Skin epidermis (tissue), 12 donors: ENCODE data around the gene GFOD2.
"Not testable (repeated sequence)": the region's sequence is repeated elsewhere in the genome, so short reads cannot be mapped to it uniquely, and the experiment has no call there.

ENCODE experiments used
- H3K27ac ChIP-seq, 21 experiments: fragments of 200-600 bp; sonication (generic) in 11 of 21; one replicate each; pipeline ENCODE4 v1.5.0; 2020; ENCODE audit warnings: mild to moderate bottlenecking in 3 of 21, inconsistent platforms in 2 of 21, moderate library complexity in 2 of 21
- H3K4me3 ChIP-seq, 7 experiments: fragments of 200-600 bp; sonication (generic) in 2 of 7; one replicate each; pipeline ENCODE4 v1.5.0; 2020; ENCODE audit warnings: inconsistent platforms in 2 of 7, mild to moderate bottlenecking in 2 of 7, moderate library complexity in 1 of 7

GFOD2 gene

GRCh38 chr16:67707790-67708189 lies 11.3 kb downstream of the GFOD2 start:
- Histone ChIP-seq H3K27ac (no peak overlapping the region), H3K4me3 (no peak overlapping the region)

- Histone ChIP-seq H3K27ac (no peak overlapping the region), H3K4me3 (no peak overlapping the region)
These were observed 11.9 kb downstream of the GFOD2 start for GRCh38 chr16:67707210-67707609.

- Histone ChIP-seq H3K4me3 (no peak overlapping the region), H3K27ac (peak overlapping the region in 2 of 21 experiments; percentile 2 to 30)
These were observed 15.0 kb downstream of the GFOD2 start for GRCh38 chr16:67704110-67704509.

- Histone ChIP-seq H3K4me3 (no peak overlapping the region), H3K27ac (peak overlapping the region in 3 of 21 experiments; percentile 2 to 30 (median 11))
These were observed 15.5 kb downstream of the GFOD2 start for GRCh38 chr16:67703626-67704025.

- no peak overlapping the region for H3K27ac ChIP-seq
- no peak overlapping the region for H3K4me3 ChIP-seq
These were observed 17.0 kb downstream of the GFOD2 start for GRCh38 chr16:67702130-67702529.

- H3K27ac ChIP-seq = no peak overlapping the region
- H3K4me3 ChIP-seq = no peak overlapping the region
These were observed 17.7 kb downstream of the GFOD2 start for GRCh38 chr16:67701420-67701819.

- H3K27ac ChIP-seq = peak overlapping the region in 2 of 21 experiments; percentile 12 to 79
- no peak overlapping the region for H3K4me3 ChIP-seq
These were observed 19.9 kb downstream of the GFOD2 start for GRCh38 chr16:67699265-67699664.

- peak overlapping the region in 12 of 21 experiments; percentile 26 to 79 (median 56) for H3K27ac ChIP-seq
These were observed 21.5 kb downstream of the GFOD2 start for GRCh38 chr16:67697422-67698185.

GRCh38 chr16:67694611-67695010 lies 24.5 kb downstream of the GFOD2 start:
- Histone ChIP-seq H3K27ac (no peak overlapping the region), H3K4me3 (no peak overlapping the region)

More at GRCh38 chr16:67697422-67698185, 21.5 kb downstream of the GFOD2 start:
- H3K4me3 ChIP-seq = no peak overlapping the region

GRCh38 chr16:67693517-67694285 lies 25.4 kb downstream of the GFOD2 start:
- not testable (repeated sequence) for H3K27ac ChIP-seq, H3K4me3 ChIP-seq

GRCh38 chr16:67685388-67686112 lies 33.6 kb downstream of the GFOD2 start:
- H3K4me3 ChIP-seq = no peak overlapping the region
- H3K27ac ChIP-seq = peak overlapping the region in 19 of 21 experiments; percentile 32 to 84 (median 66)

- no peak overlapping the region for H3K4me3 ChIP-seq
- peak overlapping the region in 8 of 21 experiments; percentile 17 to 70 (median 50) for H3K27ac ChIP-seq
These were observed 35.3 kb downstream of the GFOD2 start for GRCh38 chr16:67683767-67684166.

GRCh38 chr16:67679935-67680897 lies 38.9 kb downstream of the GFOD2 start:
- Histone ChIP-seq H3K4me3 (no peak overlapping the region), H3K27ac (peak overlapping the region in 1 of 21 experiments; percentile 19)

GRCh38 chr16:67678354-67679023 lies 40.6 kb downstream of the GFOD2 start:
- H3K27ac ChIP-seq = peak overlapping the region in 2 of 21 experiments; percentile 24 to 63
- H3K4me3 ChIP-seq = no peak overlapping the region

GRCh38 chr16:67677712-67678111 lies 41.4 kb downstream of the GFOD2 start:
- H3K27ac ChIP-seq = peak overlapping the region in 6 of 21 experiments; percentile 5 to 63 (median 20)
- no peak overlapping the region for H3K4me3 ChIP-seq

- Histone ChIP-seq H3K4me3 (no peak overlapping the region), H3K27ac (peak overlapping the region in 11 of 21 experiments; percentile 0 to 63 (median 37))
These were observed 42.2 kb downstream of the GFOD2 start for GRCh38 chr16:67676939-67677338.

- H3K4me3 ChIP-seq = no peak overlapping the region
- peak overlapping the region in 11 of 21 experiments; percentile 0 to 63 (median 37) for H3K27ac ChIP-seq
These were observed 42.6 kb downstream of the GFOD2 start for GRCh38 chr16:67676516-67676915.

GRCh38 chr16:67675999-67676398 lies 43.1 kb downstream of the GFOD2 start:
- Histone ChIP-seq H3K4me3 (no peak overlapping the region), H3K27ac (peak overlapping the region in 8 of 21 experiments; percentile 5 to 60 (median 30))
